Osteoblast (primary cell): ENCODE measurements around the gene CERKL. TPM values are rescaled to one million over a fixed set of nuclear protein-coding genes. Genes with fewer than 3 reads are reported as not detected.

Experiments
- DNase-seq: peaks from one replicate; pipeline ENCODE4 v3.0.0; 2011; ENCODE audit warnings: low spot score, mixed read lengths; ENCODE audit not compliant: insufficient read length; ENCODE audit errors: missing footprints
- H2AFZ ChIP-seq: 2 replicates; pipeline ENCODE4 v1.6.0; 2011; ENCODE audit warnings: mild to moderate bottlenecking, low read length
- H3K27ac ChIP-seq: 2 replicates; pipeline ENCODE4 v1.5.1; 2011; ENCODE audit warnings: mild to moderate bottlenecking, low read depth, low read length, moderate library complexity
- H3K27me3 ChIP-seq: 2 replicates; pipeline ENCODE4 v1.6.0; 2012; ENCODE audit warnings: mild to moderate bottlenecking, control low read depth, inconsistent platforms, low read length, moderate library complexity; ENCODE audit not compliant: insufficient read depth
- H3K36me3 ChIP-seq: 2 replicates; pipeline ENCODE4 v1.5.1; 2011; ENCODE audit warnings: mild to moderate bottlenecking, low read length, control low read depth, moderate library complexity; ENCODE audit not compliant: insufficient read depth
- H3K4me1 ChIP-seq: 2 replicates; pipeline ENCODE4 v1.5.1; 2011; ENCODE audit warnings: mild to moderate bottlenecking, low read length, control low read depth, moderate library complexity; ENCODE audit not compliant: insufficient read depth
- H3K4me2 ChIP-seq: 2 replicates; pipeline ENCODE4 v1.6.0; 2011; ENCODE audit warnings: mild to moderate bottlenecking, low read length; ENCODE audit not compliant: insufficient read depth
- H3K4me3 ChIP-seq: fragments of 200-600 bp; sonication (generic); 3 replicates; pipeline ENCODE4 v1.5.1; 2012; ENCODE audit warnings: mild to moderate bottlenecking, low read length, inconsistent platforms; ENCODE audit not compliant: insufficient read depth
- H3K79me2 ChIP-seq: 2 replicates; pipeline ENCODE4 v1.6.0; 2012; ENCODE audit warnings: mild to moderate bottlenecking, low read length, control low read depth, inconsistent platforms; ENCODE audit not compliant: insufficient read depth
- H3K9me3 ChIP-seq: 2 replicates; pipeline ENCODE4 v1.5.1; 2011; ENCODE audit warnings: low read depth, low read length, control low read depth
- H4K20me1 ChIP-seq: 2 replicates; pipeline ENCODE4 v1.6.0; 2012; ENCODE audit warnings: mild to moderate bottlenecking, low read length, control low read depth; ENCODE audit not compliant: insufficient read depth
- total RNA-seq: library from RNA; depleted of rRNA; stranded (reverse); fragments of >200 nt; gene quantifications from 2 replicates; pipeline ENCODE4 v1.2.3, GENCODE V29; 2012
- TF ChIP-seq, protein P1 (sequence below): IDR thresholded peaks from 2 replicates; pipeline ENCODE4 v1.5.1; 2011; ENCODE audit warnings: mild to moderate bottlenecking, low read depth, low read length, moderate library complexity; ENCODE audit errors: extremely low read depth

Gene CERKL
- total RNA-seq, 1 donor: not detected

DNA sequence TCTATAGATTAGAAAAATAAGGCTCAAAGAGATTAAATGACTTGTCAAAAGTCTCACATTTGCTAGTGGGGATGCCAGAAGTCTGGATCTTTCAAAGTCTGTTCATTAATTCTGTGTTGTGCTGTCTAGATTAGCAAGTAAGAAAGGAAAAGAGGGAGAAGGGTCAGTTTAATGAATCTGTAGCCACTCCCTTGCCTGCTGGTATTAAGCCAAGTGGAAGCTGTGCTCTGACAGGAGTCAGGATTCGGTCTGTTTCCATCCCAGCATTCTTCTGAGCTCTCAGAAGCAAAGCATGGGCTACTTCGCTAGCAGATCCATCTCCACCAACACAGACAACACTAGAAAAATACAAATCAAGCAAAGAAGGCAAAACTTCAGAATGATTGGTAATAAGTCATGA, 98.5 kb downstream of the CERKL start:
- Histone ChIP-seq H2AFZ (no peak overlapping the region), H3K9me3 (no peaks in the 10 kb centered on the region), H3K36me3 (no peaks in the 10 kb centered on the region), H3K27me3 (no peaks in the 10 kb centered on the region), H3K4me3 (no peak overlapping the region), H3K4me1 (no peaks in the 10 kb centered on the region), H3K79me2 (no peaks in the 10 kb centered on the region), H3K4me2 (no peak overlapping the region), H3K27ac (no peak overlapping the region), H4K20me1 (no peaks in the 10 kb centered on the region)
- TF ChIP-seq, protein P1, sequence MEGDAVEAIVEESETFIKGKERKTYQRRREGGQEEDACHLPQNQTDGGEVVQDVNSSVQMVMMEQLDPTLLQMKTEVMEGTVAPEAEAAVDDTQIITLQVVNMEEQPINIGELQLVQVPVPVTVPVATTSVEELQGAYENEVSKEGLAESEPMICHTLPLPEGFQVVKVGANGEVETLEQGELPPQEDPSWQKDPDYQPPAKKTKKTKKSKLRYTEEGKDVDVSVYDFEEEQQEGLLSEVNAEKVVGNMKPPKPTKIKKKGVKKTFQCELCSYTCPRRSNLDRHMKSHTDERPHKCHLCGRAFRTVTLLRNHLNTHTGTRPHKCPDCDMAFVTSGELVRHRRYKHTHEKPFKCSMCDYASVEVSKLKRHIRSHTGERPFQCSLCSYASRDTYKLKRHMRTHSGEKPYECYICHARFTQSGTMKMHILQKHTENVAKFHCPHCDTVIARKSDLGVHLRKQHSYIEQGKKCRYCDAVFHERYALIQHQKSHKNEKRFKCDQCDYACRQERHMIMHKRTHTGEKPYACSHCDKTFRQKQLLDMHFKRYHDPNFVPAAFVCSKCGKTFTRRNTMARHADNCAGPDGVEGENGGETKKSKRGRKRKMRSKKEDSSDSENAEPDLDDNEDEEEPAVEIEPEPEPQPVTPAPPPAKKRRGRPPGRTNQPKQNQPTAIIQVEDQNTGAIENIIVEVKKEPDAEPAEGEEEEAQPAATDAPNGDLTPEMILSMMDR: no peak
- DNase-seq: no peak

DNA sequence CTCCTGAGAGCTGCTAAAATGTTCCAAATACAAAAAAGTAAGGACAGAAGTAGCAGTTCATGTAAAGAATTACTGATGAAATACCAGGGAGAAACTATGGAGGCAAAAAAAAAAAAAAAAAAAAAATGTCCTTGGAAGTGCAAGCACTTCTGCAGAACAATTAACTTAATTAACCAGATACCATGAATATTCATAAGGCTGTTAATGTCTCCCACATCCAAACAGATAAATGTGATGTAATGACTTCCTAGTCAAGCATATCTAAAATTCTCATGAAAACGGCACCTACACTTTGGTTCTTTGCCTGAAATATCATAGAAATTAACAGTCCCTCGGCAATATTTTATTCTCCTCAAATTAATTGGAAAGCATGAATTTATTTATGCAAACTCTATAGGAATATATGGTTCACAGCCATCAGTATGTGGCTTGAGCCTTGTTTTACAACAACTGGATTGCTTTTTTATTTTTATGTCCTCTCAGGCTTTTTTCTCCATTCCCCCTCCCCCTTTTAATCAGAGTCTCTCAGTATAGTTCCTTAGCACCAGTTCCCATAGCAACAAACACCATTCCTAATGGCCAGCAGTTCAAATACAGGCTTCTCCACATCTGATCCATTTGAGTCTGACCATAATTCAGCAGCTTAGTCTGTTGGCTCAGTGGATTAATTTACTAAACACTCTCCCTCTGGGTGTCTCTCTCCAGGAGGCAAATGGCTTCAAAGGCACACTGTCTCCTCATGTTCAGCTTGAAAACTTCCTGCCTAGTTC, 102.7 kb downstream of the CERKL start:
- TF ChIP-seq, protein P1: no peak
- Histone ChIP-seq H3K79me2 (no peaks in the 10 kb centered on the region), H3K36me3 (no peaks in the 10 kb centered on the region), H3K4me2 (no peak overlapping the region), H3K9me3 (no peaks in the 10 kb centered on the region), H3K27me3 (no peaks in the 10 kb centered on the region), H2AFZ (no peak overlapping the region), H3K4me3 (no peak overlapping the region), H3K27ac (no peak overlapping the region), H4K20me1 (no peaks in the 10 kb centered on the region), H3K4me1 (no peaks in the 10 kb centered on the region)
- DNase-seq: no peak

DNA sequence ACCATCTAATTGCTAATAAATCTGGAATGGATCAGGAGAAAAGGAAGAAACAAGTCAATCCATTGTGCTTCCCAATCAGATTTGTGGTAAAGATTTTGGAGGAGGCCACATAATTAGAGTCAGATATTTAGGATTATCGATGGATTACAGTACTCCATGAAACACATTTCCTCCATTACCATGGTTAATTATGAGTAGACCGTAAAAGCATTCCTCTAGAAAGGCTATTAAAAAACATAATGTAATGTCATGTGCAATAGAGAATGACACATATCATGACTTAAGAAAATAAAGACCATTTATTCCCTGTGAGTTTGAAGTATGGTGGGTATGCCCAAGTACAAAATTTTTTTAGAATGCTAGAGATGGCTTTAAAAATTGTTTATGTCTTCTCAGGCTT, 103.7 kb downstream of the CERKL start:
- TF ChIP-seq, protein P1: no peak
- H2AFZ ChIP-seq: no peak overlapping the region
- no peaks in the 10 kb centered on the region for H4K20me1 ChIP-seq
- no peak overlapping the region for H3K27ac ChIP-seq
- no peaks in the 10 kb centered on the region for H3K79me2 ChIP-seq
- H3K9me3 ChIP-seq: no peaks in the 10 kb centered on the region
- no peak overlapping the region for H3K4me2 ChIP-seq
- H3K27me3 ChIP-seq: no peaks in the 10 kb centered on the region
- H3K4me1 ChIP-seq: no peaks in the 10 kb centered on the region
- H3K4me3 ChIP-seq: no peak overlapping the region
- DNase-seq: no peak
- no peaks in the 10 kb centered on the region for H3K36me3 ChIP-seq

DNA sequence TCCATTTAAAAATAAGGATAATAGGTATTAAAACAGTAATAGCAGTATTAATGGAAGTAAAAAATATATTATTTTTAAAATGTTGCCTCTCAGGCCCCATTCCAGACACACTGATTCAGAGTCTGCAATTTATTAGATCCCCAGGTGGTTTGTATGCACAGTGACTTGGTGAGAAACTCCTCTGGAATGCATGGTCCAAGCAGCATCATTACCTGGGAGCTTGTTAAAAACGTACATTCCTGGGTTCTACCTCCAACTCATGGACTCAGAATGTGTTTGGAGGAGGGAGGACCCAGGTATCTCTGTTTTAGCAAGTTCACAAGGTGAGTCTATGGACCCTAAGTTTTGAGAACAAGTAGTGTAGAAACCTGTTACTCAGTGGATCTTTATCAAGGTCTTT, 104.1 kb downstream of the CERKL start:
- H3K36me3 ChIP-seq: no peaks in the 10 kb centered on the region
- H3K4me2 ChIP-seq: no peak overlapping the region
- no peaks in the 10 kb centered on the region for H3K9me3 ChIP-seq
- H3K79me2 ChIP-seq: no peaks in the 10 kb centered on the region
- no peaks in the 10 kb centered on the region for H4K20me1 ChIP-seq
- H3K27ac ChIP-seq: no peak overlapping the region
- H3K4me3 ChIP-seq: no peak overlapping the region
- H2AFZ ChIP-seq: no peak overlapping the region
- no peaks in the 10 kb centered on the region for H3K4me1 ChIP-seq
- TF ChIP-seq, protein P1: no peak
- no peaks in the 10 kb centered on the region for H3K27me3 ChIP-seq
- no peak for DNase-seq
